Transverse colon (tissue), 4 donors: ENCODE data around the gene KIAA1755. TPM values are rescaled to one million over a fixed set of nuclear protein-coding genes. Genes with fewer than 3 reads are reported as not detected.

Source experiments
- DNase-seq: peaks from one replicate; pipeline ENCODE4 v3.0.0-alpha.2; 2019
- H3K27ac ChIP-seq, 4 donors: fragments of 200-600 bp; sonication (generic); 2 replicates each; pipeline ENCODE4 v1.5.1; 2016 to 2018; ENCODE audit warnings: inconsistent platforms in 4 of 4
- H3K27me3 ChIP-seq: fragments of 200-600 bp; sonication (generic); 2 replicates; pipeline ENCODE4 v1.5.1; 2017; ENCODE audit warnings: inconsistent platforms
- H3K36me3 ChIP-seq, 4 donors: fragments of 200-600 bp; sonication (generic); 2 replicates each; pipeline ENCODE4 v1.5.1; 2017 to 2019; ENCODE audit warnings: inconsistent platforms in 4 of 4
- H3K4me1 ChIP-seq, 4 donors: fragments of 200-600 bp; sonication (generic); 2 replicates each; pipeline ENCODE4 v1.5.1; 2017 to 2020; ENCODE audit warnings: inconsistent platforms in 4 of 4
- H3K4me3 ChIP-seq, 4 donors: fragments of 200-600 bp; sonication (generic); 1 replicate in 1 of 4; 2 replicates in 3 of 4; pipeline versions ENCODE4 v1.5.1 to v1.6.1; 2017 to 2019; ENCODE audit warnings: inconsistent platforms in 4 of 4
- H3K9me3 ChIP-seq, 2 donors: fragments of 200-600 bp; sonication (generic); 2 replicates each; pipeline ENCODE4 v1.5.1; 2017 to 2019; ENCODE audit warnings: inconsistent platforms in 2 of 2
- CTCF ChIP-seq, 5 experiments: fragments of 200-600 bp in 3 of 5; fragments of 450-650 bp in 2 of 5; sonication (generic) in 3 of 5; IDR thresholded peaks; 1 replicate in 2 of 5; 2 replicates in 3 of 5; pipeline ENCODE4 v1.5.1; 2016 to 2017; ENCODE audit warnings: antibody characterized with exemption in 5 of 5, inconsistent platforms in 3 of 5, mild to moderate bottlenecking in 2 of 5, moderate library complexity in 1 of 5
- EP300 ChIP-seq: sonication (generic); formaldehyde crosslinking; IDR thresholded peaks from one replicate; pipeline ENCODE4 v1.6.1; 2017; ENCODE audit warnings: antibody characterized with exemption, low read depth
- POLR2A ChIP-seq: fragments of 450-650 bp; IDR thresholded peaks from one replicate; pipeline ENCODE4 v1.6.1; 2016; ENCODE audit warnings: antibody characterized with exemption, mild to moderate bottlenecking, moderate library complexity
- POLR2AphosphoS5 ChIP-seq, 3 donors: sonication (generic); formaldehyde crosslinking; IDR thresholded peaks; one replicate each; pipeline ENCODE4 v1.6.1; 2016; ENCODE audit warnings: antibody characterized with exemption in 3 of 3
- WGBS, 2 donors: methylation state at CpG; one replicate each; pipeline ENCODE4 v1.1.5; 2018; ENCODE audit warnings: low coverage in 1 of 2; 5-methylcytosine and 5-hydroxymethylcytosine counted together
- in situ Hi-C, 4 donors: fragments of 200-750 bp; cut with MboI; loops; one replicate each; pipeline versions ENCODE4 v1.15.0 to v1.15.1; 2017; ENCODE audit warnings: low sequenced_read_pairs in 3 of 4, low pct_ligation_motif_present in 1 of 4, low pct_unique_long_range_greater_than_20kb in 1 of 4
- intact Hi-C: fragments of 100-400 bp; cut with DNase I; formaldehyde crosslinking; loops from one replicate; pipeline ENCODE4 v1.15.1; 2023; ENCODE audit warnings: low total_unique reads
- total RNA-seq, 4 donors: library from RNA; depleted of rRNA; stranded (reverse); fragments of >200 nt; gene quantifications; one replicate each; pipeline ENCODE4 v1.1.0, GENCODE V29; 2016

The KIAA1755 gene
- total RNA-seq, 4 donors from 2014 or later = 1.6 to 20.2 (median 3.7) TPM

GRCh38 chr20:38165089-38165965 is 95.2 kb downstream of the KIAA1755 start, which contains the start of gene TGM2:
Gene TGM2, minus strand, starts transcription at chr20:38165270. Its CDS starts 72 bp downstream, at chr20:38165198.
- TF ChIP-seq POLR2AphosphoS5 (IDR thresholded peaks at IDR 0.05) (no peak), POLR2A (no peak), CTCF (IDR thresholded peaks at IDR 0.05) (peak; percentile 87 to 95 (median 88)), EP300 (no peak)
- peak within 1 kb of the TSS; percentile 18 to 45 (median 34) for H3K4me3 ChIP-seq
- peaks cover 5 to 29% (median 10%) of the 10 kb centered on the region in 4 donors for H3K4me1 ChIP-seq
- H3K36me3 ChIP-seq = no peaks in the 10 kb centered on the region
- H3K27me3 ChIP-seq = no peaks in the 10 kb centered on the region
- DNase-seq = peak; percentile 85
- no peaks in the 10 kb centered on the region for H3K9me3 ChIP-seq
- whole genome bisulfite sequencing, 2 donors = 9% methylated on average over 46 of the region's 46 CpGs; no CpG with 5 or more reads in 1 of the 2 donors
- H3K27ac ChIP-seq = peak within 1 kb of the TSS; percentile 27 to 72 (median 59)
- intact Hi-C loops = loop anchor here (2.0 to 5.0 kb wide), 2 partner anchors 91 to 108 kb away; no protein-coding TSS in a partner anchor
- in situ Hi-C loops = loop anchor here in 3 of 4 donors (10.0 to 25.0 kb wide), 3 partner anchors 91 to 103 kb away; no protein-coding TSS in a partner anchor

DNA sequence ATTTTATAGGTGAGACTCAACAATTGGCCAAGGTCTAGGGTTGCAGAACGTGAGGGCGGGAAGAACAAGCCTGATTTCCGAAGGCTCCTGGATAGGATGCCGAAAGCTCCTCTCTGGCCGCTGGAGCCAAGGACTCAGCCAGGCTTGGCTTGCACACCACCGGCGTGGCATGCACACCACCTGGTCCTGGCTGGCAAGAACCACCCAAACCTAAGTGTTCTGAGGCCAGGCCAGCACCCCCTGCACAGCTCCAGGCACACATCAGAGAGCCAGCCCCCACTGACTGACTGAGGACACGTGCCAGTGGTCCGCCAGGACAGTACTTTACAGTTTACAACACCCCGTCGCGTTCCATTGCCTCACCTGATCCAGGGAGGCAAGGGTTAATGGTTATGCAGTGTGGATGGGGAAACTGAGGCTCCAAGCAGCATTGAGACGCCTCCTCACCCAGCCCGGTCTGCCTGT is 95.9 kb downstream of the KIAA1755 start:
- 64% methylated on average over 14 of the region's 14 CpGs; no CpG with 5 or more reads in 1 of the 2 donors for WGBS, 2 donors
- no peaks in the 10 kb centered on the region for H3K27me3 ChIP-seq
- TF ChIP-seq CTCF (IDR thresholded peaks at IDR 0.05) (no peak), EP300 (no peak), POLR2A (no peak), POLR2AphosphoS5 (IDR thresholded peaks at IDR 0.05) (no peak)
- no peaks in the 10 kb centered on the region for H3K36me3 ChIP-seq
- intact Hi-C loops = loop anchor here (2.0 to 5.0 kb wide), 2 partner anchors 90 to 107 kb away; no protein-coding TSS in a partner anchor
- in situ Hi-C loops = loop anchor here (5.0 to 25.0 kb wide), 4 partner anchors 90 to 102 kb away; no protein-coding TSS in a partner anchor
- peak overlapping the region; percentile 18 to 45 (median 34) for H3K4me3 ChIP-seq
- DNase-seq = no peak
- no peaks in the 10 kb centered on the region for H3K9me3 ChIP-seq
- peaks cover 5 to 29% (median 10%) of the 10 kb centered on the region in 4 donors for H3K4me1 ChIP-seq
- H3K27ac ChIP-seq = peak overlapping the region; percentile 27 to 72 (median 59)

DNA sequence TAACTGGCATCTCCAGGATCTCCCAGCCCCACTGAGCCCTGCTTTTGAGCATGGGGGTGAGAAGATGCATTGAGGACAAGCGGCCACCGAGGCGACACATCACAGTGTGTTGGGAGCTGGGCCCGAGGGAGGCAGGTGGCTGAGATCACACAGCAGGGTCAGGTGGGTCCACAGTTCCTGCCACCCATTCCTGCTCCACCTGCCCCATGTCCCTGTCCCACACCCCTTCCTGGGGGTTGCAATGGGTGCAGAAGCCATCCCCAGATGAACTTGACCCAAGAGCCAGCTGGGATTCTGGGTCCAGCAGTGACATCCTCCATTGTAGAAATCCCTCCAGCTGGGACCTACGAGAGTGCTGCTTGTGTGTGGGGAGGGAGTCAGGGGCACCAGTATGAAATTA is 96.5 kb downstream of the KIAA1755 start:
- no peaks in the 10 kb centered on the region for H3K36me3 ChIP-seq
- H3K27me3 ChIP-seq = no peaks in the 10 kb centered on the region
- intact Hi-C loops = loop anchor here (2.0 kb wide), 1 partner anchor 89 kb away; no protein-coding TSS in a partner anchor
- TF ChIP-seq POLR2AphosphoS5 (IDR thresholded peaks at IDR 0.05) = no peak
- TF ChIP-seq POLR2A = no peak
- no peak for TF ChIP-seq EP300
- TF ChIP-seq CTCF (IDR thresholded peaks at IDR 0.05) = no peak
- 73% methylated on average over 5 of the region's 5 CpGs; no CpG with 5 or more reads in 1 of the 2 donors for WGBS, 2 donors
- in situ Hi-C loops = loop anchor here (5.0 to 25.0 kb wide), 4 partner anchors 89 to 102 kb away; no protein-coding TSS in a partner anchor
- peaks cover 5 to 25% (median 10%) of the 10 kb centered on the region in 4 donors for H3K4me1 ChIP-seq
- peak overlapping the region in 3 of 4 donors; percentile 1 to 59 (median 7) for H3K27ac ChIP-seq
- H3K9me3 ChIP-seq = no peaks in the 10 kb centered on the region
- H3K4me3 ChIP-seq = no peak overlapping the region
- DNase-seq = no peak
